HG03097 (cell line): ENCODE results near the gene INPP4B.

Source experiments
- ATAC-seq: cut with Tn5 transposase; IDR thresholded peaks from one replicate; pipeline ENCODE4 v1.9.1; 2021; ENCODE audit not compliant: unreplicated experiment, low FRiP score

INPP4B gene

DNA sequence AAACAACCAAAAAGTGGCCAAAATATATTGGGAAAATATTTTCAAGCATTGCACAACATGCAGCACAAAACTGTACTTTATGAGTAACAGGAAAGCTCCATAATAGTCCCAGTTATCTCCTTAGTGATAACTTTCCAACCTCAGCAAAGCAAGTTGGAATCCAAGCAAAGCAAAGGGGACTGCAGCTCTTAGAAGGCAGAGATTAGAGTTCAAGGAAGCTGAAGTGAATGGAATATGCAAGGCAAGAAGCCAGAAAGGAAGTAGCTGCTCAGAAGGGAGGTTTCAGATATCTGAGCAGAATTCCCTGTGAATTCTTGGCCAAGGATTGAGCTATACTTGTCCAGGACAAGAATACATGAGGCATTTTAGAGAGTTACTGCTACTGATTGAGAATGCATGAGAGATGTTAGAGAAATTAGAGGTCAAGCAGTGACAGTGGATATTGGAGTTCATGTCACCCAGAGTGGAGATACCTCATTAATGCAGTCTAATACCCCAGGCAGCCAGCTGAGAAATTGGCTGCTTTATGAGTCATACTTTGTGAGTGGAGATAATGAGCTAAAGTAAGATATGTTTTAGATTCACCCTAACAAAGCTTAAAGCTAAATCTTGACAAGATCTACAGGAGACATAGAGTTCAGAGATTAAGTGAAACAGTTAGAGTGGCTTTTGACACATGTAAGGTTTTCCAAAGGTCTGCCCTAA lies 102.8 kb downstream of the INPP4B start:
- ATAC-seq, result no peak

DNA sequence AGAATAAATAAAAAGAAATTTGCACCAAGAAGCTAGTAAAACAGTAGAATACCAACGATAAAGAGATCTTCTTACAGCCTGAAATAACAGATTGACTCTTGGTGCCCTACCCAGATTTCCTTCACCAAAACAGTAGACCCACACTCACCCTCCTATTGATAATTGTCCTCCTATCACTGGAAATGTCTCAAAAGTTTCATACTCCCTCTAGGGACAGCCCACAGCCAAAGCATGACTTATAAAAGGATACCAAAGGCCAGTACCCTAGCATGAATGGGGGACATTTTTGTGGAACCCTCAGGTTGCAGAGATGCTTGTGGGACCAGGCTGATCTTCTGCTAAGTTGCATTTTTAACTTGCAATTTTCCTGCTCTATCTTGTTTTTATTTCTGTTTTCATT lies 104.1 kb downstream of the INPP4B start:
- ATAC-seq, result no peak

GRCh38 chr4:142728233-142728632 lies 117.9 kb downstream of the INPP4B start:
- ATAC-seq, result no peak

DNA sequence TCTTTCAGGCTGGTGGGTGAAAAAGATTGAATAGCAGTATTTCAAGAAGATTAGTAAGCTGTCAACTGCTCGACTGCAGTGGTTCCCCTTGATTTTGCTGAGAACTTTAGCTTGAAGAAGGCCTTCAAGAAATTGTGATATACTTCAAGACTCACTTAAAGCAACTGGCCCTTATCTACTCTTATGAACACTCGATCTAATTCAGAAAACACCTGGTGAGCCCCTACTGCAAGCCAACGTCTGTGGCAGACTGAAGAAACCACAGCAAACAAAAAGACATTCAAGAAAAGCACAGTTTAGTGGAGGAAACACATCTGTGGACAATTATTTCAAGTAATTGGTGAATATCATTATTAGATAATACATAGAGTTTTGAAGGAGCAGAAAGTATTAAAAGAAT lies 119.0 kb downstream of the INPP4B start:
- ATAC-seq, result no peak

DNA sequence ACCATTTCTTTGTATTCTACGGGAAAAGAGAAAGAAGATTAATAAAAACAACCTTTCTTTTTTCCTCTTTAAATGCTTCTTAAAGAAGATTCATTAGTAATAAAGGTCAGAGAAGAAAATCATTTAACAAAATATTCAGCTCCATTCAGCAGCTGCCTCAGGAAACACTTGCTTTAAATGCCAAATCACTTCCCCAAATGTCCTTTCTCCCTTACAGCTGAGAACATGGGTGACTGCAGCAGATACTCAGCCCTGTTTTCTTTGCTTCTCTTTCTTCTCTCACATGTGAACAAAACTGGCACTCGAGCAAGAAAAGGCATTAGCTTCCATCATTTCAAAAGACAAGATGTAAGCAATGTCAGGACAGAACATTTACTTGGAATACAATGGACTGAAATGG lies 120.2 kb downstream of the INPP4B start:
- ATAC-seq, result no peak

GRCh38 chr4:142721187-142721586 lies 124.9 kb downstream of the INPP4B start:
- ATAC-seq, result no peak

GRCh38 chr4:142719854-142720541 lies 126.1 kb downstream of the INPP4B start:
- no peak for ATAC-seq

GRCh38 chr4:142718981-142719380 lies 127.1 kb downstream of the INPP4B start:
- no peak for ATAC-seq

- no peak for ATAC-seq
These were observed 130.4 kb downstream of the INPP4B start for GRCh38 chr4:142715727-142716126.

- ATAC-seq, result no peak
These were observed 132.6 kb downstream of the INPP4B start for GRCh38 chr4:142713282-142714030.

- ATAC-seq, result no peak
These were observed 137.9 kb downstream of the INPP4B start for GRCh38 chr4:142708231-142708630.

DNA sequence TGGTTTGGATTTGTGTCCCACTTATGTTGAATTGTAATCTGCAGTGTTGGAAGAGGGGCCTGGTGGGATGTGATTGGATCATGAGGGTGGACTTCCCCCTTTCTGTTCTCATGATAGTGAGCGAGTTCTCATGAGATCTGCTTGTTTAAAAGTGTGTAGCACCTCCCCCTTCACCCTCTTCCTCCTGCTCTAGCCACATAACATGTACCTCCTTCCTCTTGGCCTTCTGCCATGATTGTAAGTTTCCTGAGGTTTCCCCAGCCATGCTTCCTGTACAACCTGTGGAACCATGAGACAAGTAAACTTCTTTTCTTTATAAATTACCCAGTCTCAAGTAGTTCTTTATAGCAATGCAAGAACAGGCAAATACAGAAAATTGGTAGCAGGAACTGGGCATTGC lies 138.7 kb downstream of the INPP4B start:
- no peak for ATAC-seq

- no peak for ATAC-seq
These were observed 139.7 kb downstream of the INPP4B start for GRCh38 chr4:142706381-142706780.

GRCh38 chr4:142705820-142706219 lies 140.3 kb downstream of the INPP4B start:
- ATAC-seq, result no peak

- ATAC-seq, result no peak
These were observed 142.3 kb downstream of the INPP4B start for GRCh38 chr4:142703694-142704309.

GRCh38 chr4:142701017-142701416 lies 145.1 kb downstream of the INPP4B start:
- ATAC-seq, result no peak

DNA sequence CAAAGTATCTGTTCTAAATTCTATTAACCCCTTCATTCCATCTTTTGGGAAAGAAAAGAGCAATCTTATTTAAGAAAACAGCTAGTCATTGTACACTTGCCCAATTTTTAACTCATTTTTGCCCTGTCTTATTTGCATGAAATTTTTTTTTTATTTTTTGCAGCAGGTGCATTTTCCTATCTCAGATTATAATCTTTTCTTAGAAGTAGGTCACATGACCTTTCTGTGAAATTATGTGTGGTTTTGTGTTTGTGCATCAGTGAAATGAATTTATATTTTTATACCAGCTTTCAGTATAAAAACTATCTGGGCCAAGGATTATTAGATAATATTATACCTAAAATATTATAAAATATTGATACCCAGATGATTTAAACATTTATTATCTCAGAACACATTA lies 145.6 kb downstream of the INPP4B start:
- no peak for ATAC-seq

DNA sequence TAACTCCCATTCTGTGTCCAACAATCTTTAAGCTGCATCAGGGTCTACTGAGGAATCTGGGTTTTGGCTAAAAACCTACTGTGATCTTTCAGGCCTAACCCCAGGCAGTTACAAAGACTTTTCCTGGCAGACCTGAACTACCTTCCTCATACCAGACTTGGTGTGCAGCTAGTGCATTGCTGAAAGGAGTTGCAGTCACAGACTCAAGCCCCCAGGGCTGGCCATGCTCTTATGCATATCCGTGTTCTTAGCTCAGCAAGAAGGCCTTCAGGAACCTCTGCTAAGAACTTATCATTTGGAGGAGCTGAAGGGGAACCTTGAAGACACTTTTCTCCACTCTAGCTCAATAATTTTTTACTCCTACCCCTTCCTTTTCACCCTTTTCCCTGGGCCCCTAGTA lies 147.5 kb downstream of the INPP4B start:
- ATAC-seq, result no peak

DNA sequence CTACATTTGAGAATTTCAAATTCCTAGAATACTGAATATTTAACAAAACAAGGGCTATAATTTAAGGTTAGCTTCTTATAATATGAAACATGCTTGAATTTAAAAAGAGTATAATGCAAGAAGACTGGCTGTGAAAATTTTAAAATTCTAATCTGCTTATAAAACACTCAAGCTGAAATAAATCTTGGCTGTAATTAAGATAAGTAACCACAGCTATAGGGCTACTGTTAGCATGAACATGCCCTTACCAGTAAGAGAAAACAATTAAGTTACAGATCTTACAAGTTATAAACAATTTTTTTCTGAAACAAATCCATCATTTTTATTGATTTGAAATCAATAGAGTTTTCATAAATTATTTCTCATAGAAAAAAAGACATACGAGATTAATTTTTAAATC lies 148.2 kb downstream of the INPP4B start:
- ATAC-seq, result no peak

DNA sequence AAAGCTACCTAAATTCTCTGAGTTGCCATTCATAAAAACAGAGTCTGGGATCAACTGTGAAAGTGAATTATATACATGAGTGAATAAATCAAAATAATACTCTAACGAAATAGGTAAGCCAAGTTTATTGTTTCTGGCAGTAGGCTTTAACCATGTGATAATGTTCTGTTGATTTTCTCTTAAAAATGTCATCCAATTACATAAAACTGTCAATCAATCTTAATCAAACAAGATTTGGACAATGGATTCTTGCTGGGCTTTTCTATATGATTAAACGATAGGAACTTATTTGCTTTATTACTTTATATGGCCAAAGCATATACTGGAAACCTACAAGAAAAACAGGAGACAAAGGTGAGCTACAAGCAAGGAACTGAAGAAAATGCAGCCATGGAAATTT lies 148.8 kb downstream of the INPP4B start:
- no peak for ATAC-seq
